ENCODE results near the gene MRPL34. TPM values are rescaled to one million over a fixed set of nuclear protein-coding genes. Genes with fewer than 3 reads are reported as not detected.

The MRPL34 gene
- total RNA-seq, 1 donor from 2014 or later: 84.9 TPM

DNA sequence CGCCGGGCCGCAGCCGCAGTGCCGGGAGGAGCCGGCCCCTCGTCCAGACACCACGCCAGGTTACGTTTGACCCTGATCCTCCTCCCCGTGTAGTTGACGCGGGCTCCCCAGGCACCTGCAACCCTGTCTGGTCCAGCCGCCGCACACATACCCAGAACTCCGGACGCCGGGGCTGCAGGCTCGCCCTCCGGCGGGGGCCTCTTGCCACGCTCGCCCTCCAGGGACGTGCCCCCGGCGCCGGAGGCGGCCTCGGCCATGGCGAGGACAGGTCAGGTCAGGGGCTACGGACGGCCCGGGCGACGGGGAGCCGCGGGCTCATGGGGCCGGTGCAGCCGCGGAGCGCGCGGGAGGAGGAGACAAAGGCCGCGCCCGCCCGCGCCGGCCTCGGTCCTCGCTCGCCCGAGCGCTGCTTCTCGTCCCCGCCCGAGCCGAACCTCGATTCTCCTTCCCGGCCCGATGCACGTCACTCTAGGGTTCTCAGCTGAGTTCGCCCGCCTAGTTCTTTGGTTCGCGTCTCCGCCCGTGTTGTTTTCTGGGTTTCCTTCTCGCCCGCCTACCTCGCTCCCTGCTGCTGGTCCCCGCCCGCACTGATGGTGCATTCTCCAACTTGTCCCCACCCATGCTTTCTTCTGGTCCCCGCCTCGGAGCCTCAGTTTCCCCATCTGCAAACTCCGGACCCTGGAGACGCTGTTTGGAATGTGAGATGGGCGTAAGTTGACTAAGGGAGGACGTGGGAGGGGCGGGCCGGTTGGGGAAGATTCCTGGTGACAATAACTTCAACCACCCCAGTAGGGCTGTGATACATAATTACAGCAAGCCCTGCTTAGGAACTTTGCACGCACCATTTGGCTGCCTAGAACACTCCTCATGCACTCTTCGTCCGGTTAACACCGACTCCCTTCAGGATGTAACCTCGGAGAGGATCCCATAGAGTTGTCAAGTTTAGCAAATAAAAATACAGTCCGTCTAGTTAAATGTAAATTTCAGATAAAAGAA is 29.0 kb downstream of the MRPL34 start, which contains the start of gene ANO8:
Gene ANO8, minus strand, starts transcription at position 442 of the 996 bp plus-strand sequence. Its CDS starts 185 bp downstream, at position 257.
- H3K27ac ChIP-seq: peak within 1 kb of the TSS; percentile 68
- DNase-seq: peak; percentile 97
- no peaks in the 10 kb centered on the region for H3K36me3 ChIP-seq
- peak; percentile 84 for ATAC-seq
- intact Hi-C loops (cut with DNase I): no loop called here
- no peaks in the 10 kb centered on the region for H3K27me3 ChIP-seq
- H3K9me3 ChIP-seq: no peaks in the 10 kb centered on the region
- H3K4me3 ChIP-seq: peak within 1 kb of the TSS; percentile 78
- H3K4me1 ChIP-seq: peaks cover 30% of the 10 kb centered on the region
- TF ChIP-seq, protein P1, sequence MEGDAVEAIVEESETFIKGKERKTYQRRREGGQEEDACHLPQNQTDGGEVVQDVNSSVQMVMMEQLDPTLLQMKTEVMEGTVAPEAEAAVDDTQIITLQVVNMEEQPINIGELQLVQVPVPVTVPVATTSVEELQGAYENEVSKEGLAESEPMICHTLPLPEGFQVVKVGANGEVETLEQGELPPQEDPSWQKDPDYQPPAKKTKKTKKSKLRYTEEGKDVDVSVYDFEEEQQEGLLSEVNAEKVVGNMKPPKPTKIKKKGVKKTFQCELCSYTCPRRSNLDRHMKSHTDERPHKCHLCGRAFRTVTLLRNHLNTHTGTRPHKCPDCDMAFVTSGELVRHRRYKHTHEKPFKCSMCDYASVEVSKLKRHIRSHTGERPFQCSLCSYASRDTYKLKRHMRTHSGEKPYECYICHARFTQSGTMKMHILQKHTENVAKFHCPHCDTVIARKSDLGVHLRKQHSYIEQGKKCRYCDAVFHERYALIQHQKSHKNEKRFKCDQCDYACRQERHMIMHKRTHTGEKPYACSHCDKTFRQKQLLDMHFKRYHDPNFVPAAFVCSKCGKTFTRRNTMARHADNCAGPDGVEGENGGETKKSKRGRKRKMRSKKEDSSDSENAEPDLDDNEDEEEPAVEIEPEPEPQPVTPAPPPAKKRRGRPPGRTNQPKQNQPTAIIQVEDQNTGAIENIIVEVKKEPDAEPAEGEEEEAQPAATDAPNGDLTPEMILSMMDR (IDR thresholded peaks at IDR 0.05): no peak

DNA sequence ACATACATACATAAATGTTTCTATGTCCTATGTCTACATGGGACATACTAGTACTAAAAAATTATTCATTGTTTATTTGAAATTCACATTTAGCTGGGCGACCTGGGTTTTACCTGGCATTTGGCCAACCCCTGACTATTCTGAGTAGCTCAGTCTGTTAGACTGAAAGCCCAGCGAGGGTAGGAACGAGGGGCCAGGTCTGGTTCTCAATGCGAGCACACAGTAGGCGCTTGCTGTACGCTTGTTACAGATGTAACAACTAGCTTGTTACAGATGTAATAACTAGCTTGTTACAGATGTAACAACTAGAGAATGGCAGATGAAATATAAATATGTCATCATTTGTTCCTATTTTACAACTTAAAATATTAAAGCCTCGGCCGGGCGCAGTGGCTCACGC is 29.9 kb downstream of the MRPL34 start:
- Histone ChIP-seq H3K36me3 (no peaks in the 10 kb centered on the region), H3K4me3 (no peak overlapping the region), H3K9me3 (no peaks in the 10 kb centered on the region), H3K27ac (no peak overlapping the region), H3K4me1 (peaks cover 30% of the 10 kb centered on the region), H3K27me3 (no peaks in the 10 kb centered on the region)
- ATAC-seq: no peak
- TF ChIP-seq, protein P1 (IDR thresholded peaks at IDR 0.05): no peak
- no peak for DNase-seq
- intact Hi-C loops (cut with DNase I): no loop called here

DNA sequence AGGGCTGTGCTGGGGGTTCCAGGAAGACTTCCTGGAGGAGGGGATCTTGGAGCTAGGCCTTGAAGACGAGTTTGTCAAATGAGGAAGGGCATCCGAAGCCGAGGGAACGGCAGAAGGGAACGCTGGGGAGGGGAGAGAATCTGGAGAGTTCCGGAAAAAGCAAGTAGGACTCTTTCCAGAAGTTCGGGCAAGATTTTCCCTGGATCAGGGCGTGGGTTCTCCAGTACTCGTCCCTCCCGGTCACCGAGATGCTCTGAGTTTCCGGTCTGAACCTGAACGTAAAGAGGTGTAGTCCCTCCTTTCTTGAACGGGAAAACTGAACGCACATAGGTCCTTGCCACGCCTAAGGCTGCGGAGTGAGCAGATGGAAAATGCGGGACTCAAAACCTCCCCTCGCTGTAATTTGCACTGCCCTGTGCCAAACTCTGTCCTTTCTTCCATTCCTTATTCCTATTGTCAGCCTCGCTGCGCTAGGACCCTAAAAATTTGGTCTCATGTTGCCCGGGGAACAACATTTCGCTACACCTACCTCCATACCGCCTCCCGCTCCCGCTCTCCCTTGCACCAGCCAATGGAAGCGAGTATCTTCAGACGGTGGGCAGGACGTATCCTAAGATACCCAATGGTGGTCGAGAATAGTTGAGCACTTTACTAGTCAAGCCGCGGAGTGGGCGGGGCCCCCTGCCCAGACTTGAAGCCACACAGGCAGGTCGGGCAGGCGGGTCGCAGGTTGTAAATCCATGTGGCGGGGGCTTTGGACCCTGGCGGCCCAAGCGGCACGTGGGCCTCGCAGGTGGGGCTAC is 31.4 kb downstream of the MRPL34 start, which contains the start of gene GTPBP3:
Gene GTPBP3, plus strand, starts transcription at position 682 of the 803 bp plus-strand sequence. Its CDS starts 59 bp downstream, at position 741.
- Histone ChIP-seq H3K9me3 (no peaks in the 10 kb centered on the region), H3K36me3 (no peaks in the 10 kb centered on the region), H3K27me3 (no peaks in the 10 kb centered on the region), H3K4me3 (peak within 1 kb of the TSS; percentile 95), H3K4me1 (peaks cover 30% of the 10 kb centered on the region), H3K27ac (peak within 1 kb of the TSS; percentile 94)
- TF ChIP-seq, protein P1 (IDR thresholded peaks at IDR 0.05): no peak
- DNase-seq: peak; percentile 98
- intact Hi-C loops (cut with DNase I): no loop called here
- ATAC-seq: peak; percentile 91

DNA sequence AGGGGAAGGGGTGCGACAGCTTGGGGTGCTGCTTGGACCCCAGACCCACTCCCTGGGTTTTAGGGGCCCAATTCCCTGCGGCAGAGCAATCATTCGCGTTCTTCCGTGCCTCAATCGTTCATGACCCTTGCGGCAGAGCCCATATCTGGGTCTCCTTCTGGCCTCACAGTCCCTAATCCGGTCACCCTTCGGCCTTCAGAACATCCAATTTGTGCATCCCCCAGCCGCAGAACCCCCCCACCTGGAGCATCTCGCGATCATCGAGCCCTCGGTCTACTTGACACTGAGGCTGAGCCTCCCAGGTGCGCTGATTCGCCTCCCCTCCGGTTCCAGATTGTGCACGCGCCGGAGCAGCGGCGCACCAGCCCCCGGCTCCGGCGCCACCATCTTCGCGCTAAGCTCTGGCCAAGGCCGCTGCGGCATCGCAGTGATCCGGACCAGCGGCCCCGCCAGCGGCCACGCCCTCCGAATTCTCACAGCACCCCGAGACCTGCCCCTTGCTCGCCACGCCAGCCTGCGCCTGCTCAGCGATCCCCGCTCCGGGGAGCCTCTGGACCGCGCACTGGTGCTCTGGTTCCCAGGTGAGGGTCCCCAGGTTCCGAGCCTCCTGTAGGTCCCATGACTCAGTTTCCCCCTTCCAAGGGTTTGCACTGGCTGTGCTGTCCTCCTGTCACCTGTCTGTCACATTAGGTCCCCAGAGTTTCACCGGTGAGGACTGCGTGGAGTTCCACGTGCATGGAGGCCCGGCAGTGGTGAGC is 32.2 kb downstream of the MRPL34 start:
- no peaks in the 10 kb centered on the region for H3K9me3 ChIP-seq
- TF ChIP-seq, protein P1 (IDR thresholded peaks at IDR 0.05): no peak
- DNase-seq: no peak
- intact Hi-C loops (cut with DNase I): no loop called here
- H3K27me3 ChIP-seq: no peaks in the 10 kb centered on the region
- peak overlapping the region; percentile 94 for H3K27ac ChIP-seq
- H3K36me3 ChIP-seq: no peaks in the 10 kb centered on the region
- H3K4me3 ChIP-seq: peak overlapping the region; percentile 95
- no peak for ATAC-seq
- H3K4me1 ChIP-seq: peaks cover 30% of the 10 kb centered on the region
